GM04503 (cell line): ENCODE measurements around the gene LMOD2.
A peak's percentile ranks its signal among the peaks of the same experiment; 100 is the strongest.

Source experiments
- DNase-seq: peaks from one replicate; pipeline ENCODE4 v3.0.0-alpha.2; 2012; ENCODE audit warnings: low read depth

LMOD2 gene

DNA sequence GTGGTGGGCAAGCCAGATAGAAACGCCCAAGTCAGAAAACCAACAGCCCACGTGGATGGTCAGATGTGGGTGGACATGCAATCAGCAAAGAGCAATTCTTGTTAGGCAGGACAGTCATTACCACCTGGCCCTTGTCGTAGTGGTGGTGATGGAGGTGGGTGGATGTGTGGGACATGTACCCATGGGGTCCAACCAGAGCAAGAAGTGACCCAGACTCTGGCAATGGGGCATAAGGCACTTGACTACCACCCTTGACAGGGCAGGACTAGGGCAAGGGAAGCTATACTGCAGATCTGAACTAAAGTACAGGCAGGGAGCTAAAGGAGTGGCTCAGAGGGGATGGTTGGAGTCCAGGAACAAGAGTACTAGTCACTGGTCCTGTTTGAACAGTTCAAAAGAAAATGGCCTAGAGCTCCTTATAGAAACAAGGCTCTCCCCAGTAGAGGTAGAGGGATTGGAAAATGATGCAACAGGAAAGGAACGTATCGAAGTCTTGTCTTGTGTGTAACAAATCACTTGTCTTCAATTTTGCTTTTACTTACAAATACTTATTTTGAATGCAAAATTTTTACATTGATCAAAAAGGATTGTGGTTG lies 17.6 kb downstream of the LMOD2 start:
- DNase-seq: no peak

DNA sequence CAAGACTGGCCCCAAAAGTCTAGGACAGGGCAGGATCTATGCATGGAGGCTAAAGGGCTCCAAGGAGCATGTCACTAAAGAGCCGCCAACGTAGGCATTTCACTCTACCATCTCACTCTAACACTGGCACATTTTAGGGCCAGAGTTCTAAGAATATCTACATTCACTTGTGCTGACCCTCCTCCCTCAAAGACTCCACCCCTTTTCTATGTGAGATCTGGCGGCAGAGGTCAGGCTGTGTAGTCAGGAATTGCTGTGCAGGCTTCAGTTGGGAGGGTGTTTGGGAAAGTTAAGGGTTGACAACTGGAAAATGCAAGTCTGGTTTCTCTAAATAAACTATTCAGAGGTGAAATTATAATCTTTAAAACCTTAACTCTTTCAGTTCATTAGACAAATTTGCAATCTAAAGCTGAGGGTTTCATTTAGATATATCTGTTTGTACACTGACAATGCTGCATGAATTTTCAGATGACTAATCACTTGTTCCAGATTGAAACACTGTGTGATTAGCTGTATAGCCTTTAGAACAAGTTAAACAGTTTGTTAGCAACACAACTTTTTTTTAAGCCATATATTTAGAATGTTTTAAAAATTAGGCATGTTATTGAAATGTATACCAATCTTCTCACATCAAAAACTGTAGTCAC lies 18.2 kb downstream of the LMOD2 start:
- DNase-seq: no peak

DNA sequence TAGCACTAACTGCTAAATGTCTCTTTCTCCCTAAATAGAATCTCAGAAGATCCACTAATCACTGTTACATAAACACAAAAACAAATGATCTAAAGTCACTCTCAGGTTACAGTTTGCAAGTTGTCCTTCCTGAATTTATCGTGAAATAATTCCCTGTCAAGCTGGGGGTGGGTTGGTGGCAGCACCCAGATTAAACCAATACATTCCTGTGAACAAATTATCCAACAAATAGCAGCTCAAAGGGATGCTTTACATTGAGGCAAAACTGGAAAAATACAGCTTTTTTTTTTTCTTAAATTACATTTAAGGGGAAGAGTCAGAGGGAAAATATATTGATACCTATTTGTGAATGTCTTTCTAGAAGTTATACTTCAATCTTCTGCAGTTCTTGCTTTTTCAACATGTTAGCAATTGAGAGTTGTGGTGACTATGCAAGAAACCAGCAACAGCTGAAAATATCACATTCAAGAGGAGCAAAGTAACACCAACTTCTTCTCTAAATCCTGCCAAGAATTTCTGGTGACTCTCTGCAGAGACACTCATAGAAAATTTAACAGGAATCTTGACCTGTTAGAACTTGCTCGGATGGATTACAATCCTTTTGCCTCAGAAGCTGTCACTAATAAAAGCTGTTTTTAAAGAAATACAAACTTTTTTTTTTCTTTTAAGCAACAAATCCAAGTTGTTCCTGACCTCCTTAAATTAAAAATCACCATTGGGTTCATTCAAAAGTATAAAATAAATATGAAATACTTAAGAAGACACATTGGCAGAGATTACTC lies 18.9 kb downstream of the LMOD2 start:
- peak; percentile 35 for DNase-seq

DNA sequence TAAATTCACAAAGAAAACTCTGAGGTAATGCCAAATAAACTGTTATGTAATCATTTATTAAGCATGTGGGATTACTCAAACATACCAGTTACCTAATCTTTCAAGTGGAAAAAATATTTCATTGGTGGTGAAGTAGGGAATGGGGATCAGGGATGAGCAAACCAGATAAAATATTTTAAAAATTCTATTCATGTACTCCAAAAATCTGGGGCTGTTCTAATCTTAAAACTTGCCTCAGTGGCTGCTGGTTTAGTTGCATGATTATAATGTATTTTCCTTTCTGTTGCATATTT lies 19.5 kb downstream of the LMOD2 start:
- peak; percentile 27 for DNase-seq

DNA sequence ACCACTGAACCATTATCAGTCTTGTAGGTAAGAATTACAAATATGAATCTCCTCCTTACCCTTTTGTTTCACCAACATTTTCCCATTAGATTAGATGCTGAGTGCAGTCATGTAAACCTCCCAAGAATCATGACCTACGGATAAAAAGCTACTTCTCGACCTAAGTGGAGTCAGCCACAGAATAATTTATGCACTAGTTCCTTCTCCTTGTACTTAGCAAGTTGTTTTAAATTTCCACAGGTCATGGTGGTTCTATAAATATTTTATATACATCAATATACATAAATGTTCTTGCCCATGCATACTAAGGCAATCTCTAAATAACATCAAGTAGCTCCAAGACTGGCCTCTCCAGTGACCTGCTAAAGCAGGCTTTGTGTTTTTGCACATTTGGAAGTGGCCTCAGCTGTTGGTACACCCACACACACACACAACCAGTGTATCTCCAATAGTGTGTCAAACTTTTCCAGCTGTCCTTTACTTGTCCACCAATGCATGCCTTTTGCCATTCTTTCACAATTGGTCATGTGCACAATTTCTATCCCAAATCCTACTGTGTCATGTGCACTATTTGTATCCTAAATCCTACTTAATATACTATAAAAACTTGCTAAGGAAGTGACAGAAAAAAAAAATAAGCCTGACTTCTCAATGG lies 21.5 kb downstream of the LMOD2 start:
- DNase-seq: no peak

DNA sequence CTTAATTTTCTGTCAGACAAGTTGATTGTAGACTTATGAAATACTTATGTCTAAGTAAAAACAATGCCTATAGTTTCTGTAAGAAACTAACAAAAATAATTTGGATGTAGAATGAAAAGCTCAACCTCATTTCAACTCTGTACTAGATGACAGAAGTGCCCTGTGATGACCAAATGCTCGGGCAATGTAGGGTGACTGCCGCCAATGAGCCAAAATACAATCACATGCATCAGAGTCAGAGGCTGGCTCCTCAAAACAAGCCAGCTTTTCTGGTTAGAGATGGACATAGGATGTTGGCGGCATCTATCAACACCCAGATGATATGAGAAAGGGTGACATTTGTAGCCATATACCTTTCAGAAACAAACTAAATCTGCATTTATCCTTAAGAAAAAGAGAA lies 23.9 kb downstream of the LMOD2 start:
- no peak for DNase-seq

DNA sequence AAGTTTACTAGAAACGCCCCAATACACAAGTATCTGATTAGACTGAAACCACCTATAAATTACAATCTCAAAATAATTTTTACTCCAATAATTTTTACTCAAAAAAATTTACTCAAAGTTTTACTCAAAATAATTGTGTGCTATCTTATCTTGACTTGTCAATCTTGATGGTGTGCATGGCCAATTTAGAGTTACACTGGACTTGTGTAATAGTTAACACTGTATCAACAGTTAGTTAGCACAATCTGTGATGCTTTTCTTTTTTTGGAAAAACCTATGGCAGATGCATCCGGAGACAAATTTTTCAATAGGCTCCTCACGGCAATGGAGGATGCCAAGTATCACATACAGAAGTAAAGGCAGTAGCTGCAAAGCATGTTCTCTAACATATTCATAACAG lies 24.9 kb downstream of the LMOD2 start:
- DNase-seq: no peak

DNA sequence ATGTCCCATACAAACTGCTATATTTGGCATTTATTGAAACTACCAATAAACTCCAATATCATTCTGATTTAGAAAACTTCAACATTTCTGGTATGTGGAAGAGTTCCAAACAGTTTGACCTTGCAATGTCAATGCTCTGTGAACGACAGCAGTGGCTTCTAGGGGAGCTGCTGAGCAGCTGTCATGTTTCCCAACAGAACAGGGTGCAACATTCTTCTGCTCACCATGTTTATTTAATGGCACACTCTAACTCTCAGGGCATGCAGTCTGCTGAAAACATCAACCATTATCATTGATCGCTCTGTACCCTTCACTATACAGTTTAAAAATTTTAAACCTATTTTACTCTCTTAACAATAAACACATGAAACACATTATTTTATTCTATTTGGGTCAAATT lies 25.9 kb downstream of the LMOD2 start:
- no peak for DNase-seq

DNA sequence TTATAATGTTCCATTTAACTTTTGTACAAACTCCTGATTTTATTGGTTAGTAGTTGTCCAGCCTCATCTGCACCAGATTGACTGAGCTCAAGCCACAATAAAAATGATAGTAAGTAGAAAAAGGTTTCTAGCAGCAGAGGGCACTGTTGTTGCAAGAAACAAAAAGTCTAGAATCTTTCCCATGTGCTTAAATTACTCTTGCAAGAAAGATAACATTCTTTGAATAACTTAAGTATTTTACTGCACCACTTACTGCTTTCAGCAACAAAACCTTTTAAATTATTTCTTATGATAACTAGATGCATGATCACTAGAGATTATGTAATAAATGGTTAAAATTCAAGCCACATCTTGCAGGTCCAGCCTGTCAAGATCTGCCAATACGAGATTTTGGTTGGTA lies 27.0 kb downstream of the LMOD2 start:
- peak; percentile 32 for DNase-seq

DNA sequence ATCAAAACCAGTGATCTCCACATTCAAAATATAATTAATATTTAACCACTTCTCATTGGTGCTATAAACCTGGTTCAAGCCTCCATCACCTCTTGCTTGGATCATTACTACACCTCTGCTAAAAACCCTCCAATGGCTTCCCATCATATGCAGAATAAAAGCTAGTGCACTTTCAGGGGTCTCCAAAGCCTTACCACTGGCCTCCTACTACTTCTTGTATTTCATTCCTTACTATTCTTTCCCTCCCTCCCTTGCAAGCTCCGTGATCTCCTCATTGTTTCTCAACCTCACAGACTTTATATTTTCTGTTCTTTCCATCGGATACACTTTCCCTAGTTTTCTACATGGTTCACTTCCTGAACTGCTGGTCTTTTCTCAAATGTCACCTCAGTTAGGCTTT lies 31.5 kb downstream of the LMOD2 start:
- DNase-seq: no peak

DNA sequence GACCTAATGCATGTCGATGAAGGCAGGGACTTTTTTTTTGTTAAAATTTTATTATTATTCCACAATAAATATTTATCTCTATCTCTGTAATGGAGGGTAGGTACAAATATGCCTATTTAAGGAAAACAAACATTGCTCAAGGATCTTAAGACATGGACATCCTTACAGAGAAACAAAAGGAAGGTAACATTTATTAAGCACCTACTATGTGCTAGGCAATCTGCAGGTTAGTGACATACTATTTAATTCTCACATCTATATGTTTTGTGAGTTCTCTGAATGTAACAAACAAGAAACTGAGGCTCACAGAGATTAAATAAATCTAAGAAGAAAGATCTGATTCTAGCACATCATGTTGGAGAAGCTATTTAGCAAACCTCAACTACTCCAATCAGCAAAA lies 32.1 kb downstream of the LMOD2 start:
- no peak for DNase-seq

DNA sequence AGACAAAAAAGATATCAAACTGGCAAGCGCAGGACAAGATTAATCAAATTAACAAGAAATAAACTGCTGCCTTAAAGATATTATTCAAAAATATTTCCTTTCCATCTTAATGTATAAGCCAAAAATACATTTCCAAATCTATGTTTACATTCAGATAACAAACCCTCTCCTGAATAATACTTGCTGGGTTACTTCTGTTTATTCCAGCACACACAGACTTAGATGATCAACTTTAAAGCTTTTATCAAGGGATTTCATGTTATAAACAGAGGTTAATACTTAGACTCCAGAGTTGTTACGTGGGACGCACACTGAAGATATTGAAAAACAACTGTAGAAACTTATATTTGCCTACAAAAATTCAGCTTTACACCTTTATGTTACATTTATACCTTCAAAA lies 33.6 kb downstream of the LMOD2 start:
- no peak for DNase-seq

DNA sequence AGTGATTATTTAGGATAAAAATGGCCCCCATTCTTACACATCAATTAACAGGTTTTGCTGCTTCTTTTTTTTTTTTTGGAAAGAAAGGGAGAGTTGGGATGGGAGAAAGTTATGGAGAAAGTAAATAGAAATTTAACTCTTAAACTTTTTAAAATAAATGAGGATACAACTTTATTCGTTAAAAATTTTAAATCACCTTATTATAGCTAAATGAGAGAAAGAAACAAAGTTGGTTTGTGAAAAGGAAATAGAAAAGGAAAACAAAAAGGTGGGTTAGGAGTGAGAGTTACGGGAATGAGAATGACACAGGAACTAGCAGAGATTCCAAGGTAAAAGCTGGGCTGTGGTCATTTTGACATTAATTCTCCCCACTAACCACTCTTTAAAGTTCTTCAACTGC lies 34.9 kb downstream of the LMOD2 start:
- DNase-seq: no peak

DNA sequence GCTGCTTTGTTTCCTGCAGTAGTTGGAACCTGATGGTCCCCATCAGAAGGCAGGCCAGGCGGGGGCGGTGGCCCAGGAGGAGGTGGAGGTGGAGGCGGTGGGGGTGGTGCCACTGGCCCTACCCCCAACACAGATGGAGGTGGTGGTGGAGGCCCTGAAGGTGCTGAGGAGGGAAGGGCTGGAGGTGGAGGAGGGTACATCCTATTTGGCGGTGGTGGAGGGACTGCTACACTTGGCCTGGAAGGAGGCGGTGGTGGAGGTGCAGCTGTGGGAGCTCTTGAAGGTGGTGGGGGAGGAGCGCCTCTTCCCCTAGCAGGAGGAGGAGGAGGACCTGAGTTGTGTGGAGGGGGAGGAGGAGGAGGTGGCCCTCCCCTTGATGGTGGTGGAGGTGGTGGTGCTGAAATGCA lies 36.8 kb downstream of the LMOD2 start:
- DNase-seq: no peak

DNA sequence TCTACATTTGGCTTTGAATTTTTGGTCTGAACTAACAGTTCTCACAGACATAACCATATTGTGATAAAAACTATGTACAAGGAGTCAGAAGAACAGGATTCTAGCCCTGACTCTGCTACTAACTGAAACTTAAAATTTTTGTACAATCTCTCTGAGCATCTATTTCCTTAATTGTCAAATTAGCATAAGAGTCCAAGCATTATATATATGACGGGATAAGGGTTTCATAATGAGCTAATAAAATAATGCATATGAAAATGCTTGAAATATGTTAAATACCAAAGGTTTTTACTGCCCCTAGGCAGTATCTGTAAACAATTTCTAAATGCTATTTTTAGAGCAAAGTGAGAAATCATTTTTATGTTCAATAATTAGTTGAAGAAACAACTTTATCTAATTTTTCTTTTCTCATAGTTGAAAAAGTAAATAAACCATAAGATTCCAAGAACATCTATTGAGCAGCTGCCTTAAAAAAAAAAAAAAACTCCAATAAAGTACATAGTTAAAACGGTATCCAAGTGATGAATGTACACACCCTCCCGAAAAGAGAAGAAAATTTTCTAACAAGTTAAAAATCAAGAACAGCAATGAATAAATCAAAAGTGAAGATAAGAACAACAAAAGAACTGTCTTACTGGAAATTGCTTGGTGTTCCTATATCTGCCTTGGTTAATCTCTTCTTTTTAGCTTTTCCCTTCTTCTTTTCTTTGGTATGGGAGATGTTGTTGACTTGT lies 40.4 kb downstream of the LMOD2 start:
- no peak for DNase-seq

DNA sequence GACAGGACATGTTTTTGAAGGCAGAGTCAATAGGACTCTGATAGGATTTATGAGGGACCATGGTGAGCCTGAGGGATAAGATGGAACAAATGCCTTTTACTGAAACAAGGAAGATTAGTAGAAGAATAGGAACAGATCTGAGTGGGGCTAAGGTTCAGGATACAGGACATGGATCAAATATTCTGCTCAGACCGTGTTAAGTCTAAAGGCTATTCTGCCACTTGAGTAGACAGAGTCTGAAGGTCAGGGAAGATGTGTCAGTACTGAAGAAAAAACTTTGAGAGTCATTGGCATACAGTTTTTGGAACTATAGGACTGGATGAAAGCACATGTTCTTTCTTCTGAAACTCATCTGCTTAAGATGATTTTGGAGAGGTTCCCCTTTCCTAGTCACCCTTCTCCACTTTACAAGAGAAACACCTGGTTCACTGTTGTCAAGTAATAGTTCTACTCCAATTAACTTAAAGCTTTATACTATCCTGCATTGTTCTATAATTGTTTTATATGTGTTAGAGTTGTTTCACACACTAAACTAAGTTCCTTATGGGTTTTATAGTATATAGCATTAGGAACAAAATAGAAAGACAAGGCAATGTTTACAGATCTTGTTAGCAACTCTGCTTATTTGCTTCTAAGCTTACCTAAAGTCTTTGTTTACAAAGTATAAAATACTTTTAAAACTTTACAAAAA lies 49.7 kb downstream of the LMOD2 start:
- DNase-seq: no peak

DNA sequence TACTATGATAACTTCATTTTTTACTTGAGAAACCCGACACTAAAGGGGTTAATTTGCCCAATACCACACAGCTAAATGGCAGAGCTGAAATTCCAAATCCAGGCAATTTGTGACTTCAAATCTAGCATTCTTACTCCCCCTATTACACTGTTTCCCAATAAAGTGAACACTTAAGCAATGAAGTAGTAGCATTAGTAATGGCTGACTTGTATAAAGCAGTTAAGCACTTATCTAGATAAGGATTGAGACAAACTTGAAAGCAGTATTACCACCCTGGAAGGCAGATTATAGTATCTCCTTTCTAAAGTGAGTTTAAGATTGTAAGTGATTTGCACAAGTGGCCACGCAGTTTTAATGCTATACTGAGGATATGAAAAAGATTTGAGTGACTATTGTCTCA lies 53.9 kb downstream of the LMOD2 start:
- DNase-seq: no peak

DNA sequence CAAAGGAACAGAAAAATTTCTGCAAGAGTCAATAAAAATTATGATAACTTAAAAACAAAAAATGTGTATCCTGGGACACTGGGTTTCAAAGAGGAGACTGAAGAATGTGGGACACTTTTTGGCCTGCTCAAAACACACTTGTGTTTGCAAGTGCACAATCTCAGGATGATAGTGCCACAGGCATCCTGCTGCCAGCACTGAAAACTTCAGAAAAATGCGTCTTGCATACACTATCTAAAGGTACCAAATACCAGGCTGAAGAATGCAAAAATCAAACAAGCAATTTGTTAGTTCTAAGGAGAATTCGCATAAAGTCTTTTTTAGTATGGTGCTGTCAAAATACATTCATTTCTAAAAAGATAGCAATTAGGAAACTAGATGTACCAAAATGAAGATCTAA lies 55.0 kb downstream of the LMOD2 start:
- no peak for DNase-seq

DNA sequence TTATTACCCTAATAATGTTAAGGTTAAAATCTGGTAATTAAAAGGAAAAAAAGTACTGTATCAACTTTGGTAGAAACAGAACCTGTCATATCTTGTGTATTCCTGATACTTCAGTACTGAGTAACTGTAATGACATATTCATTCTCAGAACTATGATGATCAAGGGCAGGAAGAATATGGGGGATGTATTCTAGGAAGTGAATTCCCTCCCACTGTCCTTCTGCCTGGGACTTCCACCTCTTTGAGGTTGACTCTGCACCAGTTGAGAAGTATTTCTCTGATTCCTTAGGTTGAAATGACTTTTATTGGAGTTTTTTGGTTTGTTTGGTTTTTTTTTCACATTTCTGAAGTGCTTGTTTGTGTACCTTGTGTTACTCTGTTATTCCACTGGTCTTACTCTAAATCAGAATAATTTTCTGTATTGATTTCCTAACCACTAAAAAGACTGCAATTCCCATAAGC lies 56.2 kb downstream of the LMOD2 start:
- no peak for DNase-seq

DNA sequence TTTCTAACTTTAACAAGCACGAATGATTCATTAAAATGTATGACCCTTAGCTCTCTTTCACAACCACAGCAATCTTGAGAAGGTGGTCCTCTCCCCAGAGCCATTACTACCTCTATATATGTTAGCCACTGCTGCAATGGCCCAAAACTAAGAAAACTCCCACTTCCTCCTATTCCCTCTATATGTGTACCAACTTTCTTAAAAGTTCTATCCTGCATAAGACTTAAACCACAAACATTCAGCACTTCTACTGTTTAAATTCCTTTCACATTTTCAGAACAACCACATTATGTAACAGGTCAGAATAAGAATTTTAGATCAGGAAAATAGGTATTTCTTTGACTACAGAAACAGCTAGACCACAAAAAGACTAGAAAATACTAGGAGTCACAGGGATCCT lies 57.0 kb downstream of the LMOD2 start:
- DNase-seq: peak; percentile 35
